ENCODE data around the gene CHRNB1.

GRCh38 chr17:7462474-7463371, 17.9 kb downstream of the CHRNB1 start:
- TF ChIP-seq CTCF (IDR thresholded peaks at IDR 0.05; ENCODE audit: borderline replicate concordance, extremely low read depth, low read length, poor library complexity, severe bottlenecking) (no peak), EZH2 (IDR thresholded peaks at IDR 0.05; ENCODE audit: borderline replicate concordance, low read depth, low read length, severe bottlenecking) (no peak)
